ENCODE results near the gene ASB4.
"Not testable (repeated sequence)": the region's sequence is repeated elsewhere in the genome, so short reads cannot be mapped to it uniquely, and the experiment has no call there.

The ASB4 gene

DNA sequence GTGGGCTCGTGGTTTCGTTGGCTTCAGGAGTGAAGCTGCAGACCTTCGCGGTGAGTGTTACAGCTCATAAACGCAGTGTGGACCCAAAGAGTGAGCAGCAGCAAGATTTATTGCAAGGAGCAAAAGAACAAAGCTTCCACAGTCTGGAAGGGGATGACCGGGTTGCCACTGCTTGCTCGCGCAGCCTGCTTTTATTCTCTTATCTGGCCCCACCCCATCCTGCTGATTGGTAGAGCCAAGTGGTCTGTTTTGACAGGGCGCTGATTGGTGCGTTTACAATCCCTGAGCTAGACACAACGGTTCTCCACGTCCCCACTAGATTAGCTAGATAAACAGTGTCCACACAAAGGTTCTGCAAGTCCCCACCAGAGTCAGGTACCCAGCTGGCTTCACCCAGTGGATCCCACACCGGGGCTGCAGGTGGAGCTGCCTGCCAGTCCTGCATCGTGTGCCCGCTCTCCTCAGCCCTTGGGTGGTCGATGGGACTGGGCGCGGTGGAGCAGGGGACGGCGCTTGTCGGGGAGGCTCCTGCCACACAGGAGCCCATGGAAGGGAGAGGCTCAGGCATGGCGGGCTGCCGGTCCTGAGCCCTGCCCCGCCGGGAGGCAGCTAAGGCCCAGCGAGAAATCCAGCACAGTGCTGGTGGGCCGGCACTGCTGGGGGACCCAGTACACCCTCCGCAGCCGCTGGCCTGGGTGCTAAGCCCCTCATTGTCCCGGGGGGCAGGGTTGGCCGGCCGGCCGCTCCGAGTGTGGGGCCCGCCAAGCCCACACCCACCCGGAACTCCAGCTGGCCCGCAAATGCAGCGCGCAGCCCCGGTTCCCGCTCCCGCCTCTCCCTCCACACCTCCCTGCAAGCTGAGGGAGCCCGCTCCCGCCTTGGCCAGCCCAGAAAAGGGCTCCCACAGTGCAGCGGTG, 66.5 kb downstream of the ASB4 start:
- H3K27ac Mint-ChIP-seq (ENCODE audit: low read depth); H3K9me3 Mint-ChIP-seq; ATAC-seq (replicated peaks; ENCODE audit: extremely low read depth, poor library complexity, severe bottlenecking); H3K4me1 Mint-ChIP-seq; H3K4me3 Mint-ChIP-seq; DNase-seq (ENCODE audit: low spot score in 2 of 2); H3K36me3 Mint-ChIP-seq (ENCODE audit: insufficient read depth): not testable (repeated sequence)
- H3K27me3 Mint-ChIP-seq, result peaks cover 15% of the 10 kb centered on the region

- Mint-ChIP-seq H3K27me3 (peaks cover 15% of the 10 kb centered on the region), H3K27ac (ENCODE audit: low read depth) (no peak overlapping the region), H3K9me3 (no peaks in the 10 kb centered on the region), H3K4me3 (no peak overlapping the region), H3K4me1 (no peaks in the 10 kb centered on the region), H3K36me3 (ENCODE audit: insufficient read depth) (no peaks in the 10 kb centered on the region)
- DNase-seq (ENCODE audit: low spot score in 2 of 2) (no peak), ATAC-seq (replicated peaks; ENCODE audit: extremely low read depth, poor library complexity, severe bottlenecking) (no peak)
Observed at GRCh38 chr7:95553939-95554338, 68.2 kb downstream of the ASB4 start.

- DNase-seq (ENCODE audit: low spot score in 2 of 2) (no peak), ATAC-seq (replicated peaks; ENCODE audit: extremely low read depth, poor library complexity, severe bottlenecking) (no peak)
- Mint-ChIP-seq H3K27me3 (peaks cover 15% of the 10 kb centered on the region), H3K4me1 (no peaks in the 10 kb centered on the region), H3K4me3 (no peak overlapping the region), H3K27ac (ENCODE audit: low read depth) (no peak overlapping the region), H3K9me3 (no peaks in the 10 kb centered on the region), H3K36me3 (ENCODE audit: insufficient read depth) (no peaks in the 10 kb centered on the region)
Observed at GRCh38 chr7:95556777-95557176, 71.0 kb downstream of the ASB4 start.

- Mint-ChIP-seq H3K4me3 (no peak overlapping the region), H3K4me1 (no peaks in the 10 kb centered on the region), H3K9me3 (no peaks in the 10 kb centered on the region), H3K27ac (ENCODE audit: low read depth) (no peak overlapping the region), H3K36me3 (ENCODE audit: insufficient read depth) (no peaks in the 10 kb centered on the region), H3K27me3 (peaks cover 9% of the 10 kb centered on the region)
- DNase-seq (ENCODE audit: low spot score in 2 of 2), result no peak
- ATAC-seq (replicated peaks; ENCODE audit: extremely low read depth, poor library complexity, severe bottlenecking), result no peak
Observed at GRCh38 chr7:95558864-95559263, 73.1 kb downstream of the ASB4 start.

DNA sequence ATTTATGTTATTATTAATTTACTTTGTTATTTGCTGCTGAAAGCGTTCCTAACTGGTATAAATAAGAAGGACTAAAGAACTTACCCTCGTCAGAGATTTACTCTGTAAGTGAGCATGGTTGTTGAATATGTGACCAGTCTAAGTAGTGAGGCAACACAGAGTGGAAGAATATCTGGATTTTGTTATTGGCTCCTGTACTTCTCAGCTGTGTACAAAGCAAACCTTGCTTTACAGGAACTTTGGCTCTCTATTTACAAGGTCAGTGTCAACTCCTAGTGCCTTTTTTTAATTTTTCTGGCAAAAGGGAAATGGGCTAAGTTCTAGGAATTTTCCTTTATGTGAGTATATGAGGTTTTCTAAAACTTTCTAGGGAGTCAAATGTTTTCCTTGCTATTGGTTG, 74.9 kb downstream of the ASB4 start:
- Mint-ChIP-seq H3K36me3 (ENCODE audit: insufficient read depth) (no peaks in the 10 kb centered on the region), H3K27me3 (no peaks in the 10 kb centered on the region), H3K4me1 (no peaks in the 10 kb centered on the region), H3K9me3 (no peaks in the 10 kb centered on the region), H3K4me3 (no peak overlapping the region), H3K27ac (ENCODE audit: low read depth) (no peak overlapping the region)
- no peak for ATAC-seq (replicated peaks; ENCODE audit: extremely low read depth, poor library complexity, severe bottlenecking)
- DNase-seq (ENCODE audit: low spot score in 2 of 2), result no peak

- no peak for ATAC-seq (replicated peaks; ENCODE audit: extremely low read depth, poor library complexity, severe bottlenecking)
- no peaks in the 10 kb centered on the region for H3K4me1 Mint-ChIP-seq
- no peaks in the 10 kb centered on the region for H3K36me3 Mint-ChIP-seq (ENCODE audit: insufficient read depth)
- H3K27ac Mint-ChIP-seq (ENCODE audit: low read depth), result no peak overlapping the region
- no peak for DNase-seq (ENCODE audit: low spot score in 2 of 2)
- no peak overlapping the region for H3K4me3 Mint-ChIP-seq
- no peaks in the 10 kb centered on the region for H3K27me3 Mint-ChIP-seq
- H3K9me3 Mint-ChIP-seq, result no peaks in the 10 kb centered on the region
Observed at GRCh38 chr7:95569720-95570119, 84.0 kb downstream of the ASB4 start.

GRCh38 chr7:95577137-95577536, 91.4 kb downstream of the ASB4 start:
- no peaks in the 10 kb centered on the region for H3K4me1 Mint-ChIP-seq
- H3K36me3 Mint-ChIP-seq (ENCODE audit: insufficient read depth), result no peaks in the 10 kb centered on the region
- ATAC-seq (replicated peaks; ENCODE audit: extremely low read depth, poor library complexity, severe bottlenecking) (no peak), DNase-seq (ENCODE audit: low spot score in 2 of 2) (no peak)
- no peak overlapping the region for H3K4me3 Mint-ChIP-seq
- no peak overlapping the region for H3K27ac Mint-ChIP-seq (ENCODE audit: low read depth)
- no peaks in the 10 kb centered on the region for H3K27me3 Mint-ChIP-seq
- no peaks in the 10 kb centered on the region for H3K9me3 Mint-ChIP-seq

DNA sequence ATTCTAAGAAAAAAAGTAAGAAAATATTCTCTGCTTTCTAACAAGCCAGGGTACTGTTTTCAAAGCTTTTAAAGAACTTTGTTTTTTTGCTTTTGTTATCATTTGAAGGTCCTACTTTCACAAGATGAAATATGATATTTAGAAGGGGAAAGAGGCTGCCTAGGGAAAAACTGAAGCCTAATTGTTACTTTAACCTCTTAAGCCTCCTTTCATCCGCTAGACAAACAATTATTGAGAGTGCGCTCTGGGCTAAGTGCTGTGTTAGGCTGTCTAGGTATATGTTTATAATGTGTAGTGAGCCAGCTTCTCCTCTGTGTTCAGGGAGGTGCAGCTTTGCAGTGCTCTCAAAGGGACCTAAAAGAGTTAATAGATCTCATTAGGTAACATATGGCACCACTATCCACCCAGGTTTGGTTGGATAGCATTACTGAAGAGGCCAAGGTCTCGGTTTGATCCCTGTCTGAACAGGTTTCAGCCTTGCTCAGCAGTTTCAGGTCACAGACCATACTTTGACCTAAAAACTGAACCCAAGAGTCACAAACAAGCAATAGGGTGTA, 92.6 kb downstream of the ASB4 start:
- no peaks in the 10 kb centered on the region for H3K9me3 Mint-ChIP-seq
- ATAC-seq (replicated peaks; ENCODE audit: extremely low read depth, poor library complexity, severe bottlenecking) (no peak), DNase-seq (ENCODE audit: low spot score in 2 of 2) (no peak)
- H3K36me3 Mint-ChIP-seq (ENCODE audit: insufficient read depth), result no peaks in the 10 kb centered on the region
- H3K4me1 Mint-ChIP-seq, result no peaks in the 10 kb centered on the region
- no peak overlapping the region for H3K4me3 Mint-ChIP-seq
- H3K27me3 Mint-ChIP-seq, result no peaks in the 10 kb centered on the region
- no peak overlapping the region for H3K27ac Mint-ChIP-seq (ENCODE audit: low read depth)

- no peaks in the 10 kb centered on the region for H3K9me3 Mint-ChIP-seq
- no peak overlapping the region for H3K27ac Mint-ChIP-seq (ENCODE audit: low read depth)
- ATAC-seq (replicated peaks; ENCODE audit: extremely low read depth, poor library complexity, severe bottlenecking) (no peak), DNase-seq (ENCODE audit: low spot score in 2 of 2) (no peak)
- no peaks in the 10 kb centered on the region for H3K36me3 Mint-ChIP-seq (ENCODE audit: insufficient read depth)
- H3K4me1 Mint-ChIP-seq, result no peaks in the 10 kb centered on the region
- H3K27me3 Mint-ChIP-seq, result no peaks in the 10 kb centered on the region
- H3K4me3 Mint-ChIP-seq, result no peak overlapping the region
Observed at GRCh38 chr7:95579318-95579717, 93.6 kb downstream of the ASB4 start.

- ATAC-seq (replicated peaks; ENCODE audit: extremely low read depth, poor library complexity, severe bottlenecking) (no peak), DNase-seq (ENCODE audit: low spot score in 2 of 2) (no peak)
- H3K27ac Mint-ChIP-seq (ENCODE audit: low read depth), result no peak overlapping the region
- H3K9me3 Mint-ChIP-seq, result no peaks in the 10 kb centered on the region
- H3K27me3 Mint-ChIP-seq, result no peaks in the 10 kb centered on the region
- H3K4me3 Mint-ChIP-seq, result no peak overlapping the region
- no peaks in the 10 kb centered on the region for H3K36me3 Mint-ChIP-seq (ENCODE audit: insufficient read depth)
- H3K4me1 Mint-ChIP-seq, result no peaks in the 10 kb centered on the region
Observed at GRCh38 chr7:95581467-95581866, 95.7 kb downstream of the ASB4 start.

GRCh38 chr7:95582578-95583293, 97.0 kb downstream of the ASB4 start:
- no peaks in the 10 kb centered on the region for H3K4me1 Mint-ChIP-seq
- no peak overlapping the region for H3K27ac Mint-ChIP-seq (ENCODE audit: low read depth)
- DNase-seq (ENCODE audit: low spot score in 2 of 2) (no peak), ATAC-seq (replicated peaks; ENCODE audit: extremely low read depth, poor library complexity, severe bottlenecking) (no peak)
- H3K36me3 Mint-ChIP-seq (ENCODE audit: insufficient read depth), result no peaks in the 10 kb centered on the region
- no peaks in the 10 kb centered on the region for H3K27me3 Mint-ChIP-seq
- no peak overlapping the region for H3K4me3 Mint-ChIP-seq
- H3K9me3 Mint-ChIP-seq, result no peaks in the 10 kb centered on the region

- H3K27me3 Mint-ChIP-seq, result no peaks in the 10 kb centered on the region
- no peak overlapping the region for H3K27ac Mint-ChIP-seq (ENCODE audit: low read depth)
- H3K4me3 Mint-ChIP-seq, result no peak overlapping the region
- no peaks in the 10 kb centered on the region for H3K9me3 Mint-ChIP-seq
- ATAC-seq (replicated peaks; ENCODE audit: extremely low read depth, poor library complexity, severe bottlenecking) (no peak), DNase-seq (ENCODE audit: low spot score in 2 of 2) (no peak)
- H3K4me1 Mint-ChIP-seq, result no peaks in the 10 kb centered on the region
- no peaks in the 10 kb centered on the region for H3K36me3 Mint-ChIP-seq (ENCODE audit: insufficient read depth)
Observed at GRCh38 chr7:95583834-95584621, 98.3 kb downstream of the ASB4 start.

Measured in central memory CD8-positive, alpha-beta T cell (primary cell).